ENCODE data around the gene SIRT1. TPM values are rescaled to one million over a fixed set of nuclear protein-coding genes. Genes with fewer than 3 reads are reported as not detected.

Gene SIRT1
- total and polyA plus RNA-seq, 10 of the 15 experiments (the other 5 are each of a cell fraction or from before 2014, with no cell fraction given): 3.6 to 14.2 (median 10.2) TPM

- TF ChIP-seq CUX1 (IDR thresholded peaks at IDR 0.05; ENCODE audit: insufficient replicate concordance, low read depth, low read length) (no peak), SIN3A (IDR thresholded peaks at IDR 0.05; ENCODE audit: low read depth, low read length) (no peak), PAX5 (IDR thresholded peaks at IDR 0.05; ENCODE audit: borderline replicate concordance, low read depth, low read length) (0 out of 2 replicates have a peak, but pooled peaks have one; percentile 37), EP300 (IDR thresholded peaks at IDR 0.05; ENCODE audit: borderline replicate concordance in 1 of 2, control insufficient read depth in 1 of 2, low read depth in 2 of 2, low read length in 2 of 2) (no peak), BRCA1 (IDR thresholded peaks at IDR 0.05; ENCODE audit: low read depth, low read length) (peak; percentile 93), NBN (IDR thresholded peaks at IDR 0.05) (peak; percentile 26; the same call in 1 of the 2 replicates), ASH2L (IDR thresholded peaks at IDR 0.05; ENCODE audit: borderline replicate concordance, low read depth) (no peak; the same call in 1 of the 2 replicates), NFYA (IDR thresholded peaks at IDR 0.05; ENCODE audit: borderline replicate concordance, low read depth, low read length) (no peak), CHD4 (IDR thresholded peaks at IDR 0.05) (no peak), ZNF622 (IDR thresholded peaks at IDR 0.05) (no peak), LARP7 (IDR thresholded peaks at IDR 0.05) (no peak), GATAD2B (conservative IDR thresholded peaks at IDR 0.05; ENCODE audit: low read depth) (peak; percentile 74), FOXM1 (IDR thresholded peaks at IDR 0.05; ENCODE audit: low read depth, low read length) (0 out of 2 replicates have a peak, but pooled peaks have one; percentile 32), IKZF2 (IDR thresholded peaks at IDR 0.05) (peak; percentile 29 to 58; a peak in 3 of 4 replicates), NR2C2 (IDR thresholded peaks at IDR 0.05; ENCODE audit: borderline replicate concordance, control insufficient read depth, insufficient read length, low read depth) (no peak), ZNF24 (IDR thresholded peaks at IDR 0.05) (no peak), KDM1A (IDR thresholded peaks at IDR 0.05; ENCODE audit: borderline replicate concordance) (no peak), ZBED1 (IDR thresholded peaks at IDR 0.05; ENCODE audit: borderline replicate concordance) (no peak), SMARCA5 (IDR thresholded peaks at IDR 0.05) (no peak), ELK1 (IDR thresholded peaks at IDR 0.05; ENCODE audit: low read depth, low read length) (peak; percentile 80), CBFB (IDR thresholded peaks at IDR 0.05; ENCODE audit: low read depth) (peak; percentile 98), SRF (IDR thresholded peaks at IDR 0.05; ENCODE audit: low read depth in 2 of 2, low read length in 2 of 2) (0 out of 4 replicates have a peak, but pooled peaks of 1 of the 2 experiments have one; percentile 26), RBBP5 (conservative IDR thresholded peaks at IDR 0.05) (no peak), IRF5 (IDR thresholded peaks at IDR 0.05; ENCODE audit: borderline replicate concordance) (peak; percentile 86), SPI1 (IDR thresholded peaks at IDR 0.05; ENCODE audit: borderline replicate concordance, insufficient read depth, low read depth, low read length) (peak; percentile 64; the same call in 1 of the 2 replicates)
These were observed 35.0 kb upstream of the SIRT1 start (continued) for GRCh38 chr10:67849331-67850011.
